Measurements from ENCODE around the gene TTYH3. TPM values are rescaled to one million over a fixed set of nuclear protein-coding genes. Genes with fewer than 3 reads are reported as not detected.

Gene TTYH3
- total RNA-seq, 1 donor from 2014 or later: 10.5 TPM

DNA sequence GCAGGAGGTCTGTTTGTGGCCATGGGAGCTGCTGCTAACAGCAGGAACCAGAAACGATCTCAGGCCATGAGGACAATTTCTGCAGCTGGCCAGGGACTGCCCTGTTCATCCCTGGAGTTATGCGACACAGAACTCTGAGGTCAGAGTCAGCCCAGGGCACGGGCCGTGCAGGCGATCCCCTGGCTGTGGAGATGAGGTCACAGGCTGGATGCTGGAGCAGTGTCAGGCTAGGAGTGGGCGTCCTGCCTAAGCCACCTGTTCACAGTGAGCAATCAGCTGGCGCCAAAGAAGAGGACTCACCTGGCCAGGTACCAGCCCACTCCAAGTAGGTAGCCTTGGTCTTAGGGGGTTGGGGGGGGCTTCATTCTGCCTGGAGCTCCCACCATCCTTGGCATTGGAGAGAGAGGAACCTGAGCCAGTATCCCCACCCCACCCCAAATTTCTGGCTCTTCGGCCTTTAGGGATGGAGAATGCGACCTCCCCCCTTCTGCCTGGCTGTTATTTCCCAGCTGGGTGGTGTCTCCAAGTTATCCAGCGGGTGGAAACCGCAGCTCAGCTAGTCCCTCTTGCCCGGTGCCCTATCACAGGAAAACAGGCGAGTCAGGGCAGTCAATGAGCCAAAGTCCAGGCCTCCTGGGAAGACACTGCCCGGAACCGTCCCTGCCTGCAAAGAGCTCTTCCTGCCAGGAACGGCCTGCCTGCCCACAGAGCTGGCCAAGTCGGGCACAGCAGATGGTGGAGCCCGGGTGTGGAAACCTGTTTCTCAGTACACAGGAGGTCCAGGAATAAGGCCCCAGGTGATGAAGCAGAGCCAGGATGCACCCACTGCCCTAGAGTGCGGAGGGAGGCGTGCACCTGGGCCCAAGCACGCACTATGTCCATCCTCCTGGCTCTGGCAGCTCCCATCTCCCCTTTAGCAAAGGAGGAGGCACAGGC is 1.8 kb upstream of the TTYH3 start:
- intact Hi-C loops (cut with micrococcal nuclease): no loop called here
- ATAC-seq: no peak
- no peak for DNase-seq

GRCh38 chr7:2632733-2633537 is 1.1 kb downstream of the TTYH3 start:
- intact Hi-C loops (cut with micrococcal nuclease): no loop called here
- DNase-seq (peak; percentile 79), ATAC-seq (peak; percentile 7)

DNA sequence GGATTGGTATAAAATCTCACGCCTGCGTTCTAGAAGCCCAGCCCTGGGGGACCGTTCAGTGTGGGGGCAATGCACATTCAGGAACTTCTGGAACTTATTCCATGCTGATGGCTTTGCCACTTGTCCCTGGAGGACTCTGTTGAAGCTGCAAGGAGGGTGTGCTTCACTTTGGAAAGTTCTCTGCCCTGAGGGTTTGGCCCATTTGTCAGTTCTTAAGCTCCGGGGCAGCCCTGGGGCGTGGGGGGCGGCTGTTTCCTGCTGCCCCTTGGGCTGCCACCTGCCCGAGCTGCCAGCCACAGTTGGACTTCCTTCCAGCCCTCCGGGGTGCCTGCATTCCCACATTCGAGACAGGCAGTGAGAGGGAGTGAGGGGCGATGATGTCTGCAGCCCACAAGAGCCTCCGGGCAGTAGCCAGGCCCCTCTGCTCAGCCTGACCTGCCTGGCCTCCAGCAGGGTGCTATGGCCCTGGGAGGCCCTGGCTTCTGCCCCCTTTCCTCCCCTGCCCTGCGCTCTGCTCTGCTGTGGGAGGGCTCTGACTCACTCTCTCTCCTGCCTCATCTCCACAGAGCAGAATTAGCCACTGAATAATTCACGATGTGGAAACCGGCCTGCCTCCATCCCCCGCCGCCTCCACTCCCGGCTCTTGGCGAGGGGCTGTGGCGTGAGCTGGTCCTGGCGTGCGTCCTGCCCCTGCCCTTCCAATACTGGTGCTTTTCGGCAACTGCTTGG is 1.9 kb downstream of the TTYH3 start:
- intact Hi-C loops (cut with micrococcal nuclease): no loop called here
- ATAC-seq (peak; percentile 2), DNase-seq (peak; percentile 60)

GRCh38 chr7:2634267-2635145 is 2.7 kb downstream of the TTYH3 start:
- DNase-seq (peak; percentile 26), ATAC-seq (no peak)
- intact Hi-C loops (cut with micrococcal nuclease): no loop called here

GRCh38 chr7:2635148-2635668 is 3.4 kb downstream of the TTYH3 start:
- ATAC-seq (no peak), DNase-seq (peak; percentile 38)
- intact Hi-C loops (cut with micrococcal nuclease): no loop called here

DNA sequence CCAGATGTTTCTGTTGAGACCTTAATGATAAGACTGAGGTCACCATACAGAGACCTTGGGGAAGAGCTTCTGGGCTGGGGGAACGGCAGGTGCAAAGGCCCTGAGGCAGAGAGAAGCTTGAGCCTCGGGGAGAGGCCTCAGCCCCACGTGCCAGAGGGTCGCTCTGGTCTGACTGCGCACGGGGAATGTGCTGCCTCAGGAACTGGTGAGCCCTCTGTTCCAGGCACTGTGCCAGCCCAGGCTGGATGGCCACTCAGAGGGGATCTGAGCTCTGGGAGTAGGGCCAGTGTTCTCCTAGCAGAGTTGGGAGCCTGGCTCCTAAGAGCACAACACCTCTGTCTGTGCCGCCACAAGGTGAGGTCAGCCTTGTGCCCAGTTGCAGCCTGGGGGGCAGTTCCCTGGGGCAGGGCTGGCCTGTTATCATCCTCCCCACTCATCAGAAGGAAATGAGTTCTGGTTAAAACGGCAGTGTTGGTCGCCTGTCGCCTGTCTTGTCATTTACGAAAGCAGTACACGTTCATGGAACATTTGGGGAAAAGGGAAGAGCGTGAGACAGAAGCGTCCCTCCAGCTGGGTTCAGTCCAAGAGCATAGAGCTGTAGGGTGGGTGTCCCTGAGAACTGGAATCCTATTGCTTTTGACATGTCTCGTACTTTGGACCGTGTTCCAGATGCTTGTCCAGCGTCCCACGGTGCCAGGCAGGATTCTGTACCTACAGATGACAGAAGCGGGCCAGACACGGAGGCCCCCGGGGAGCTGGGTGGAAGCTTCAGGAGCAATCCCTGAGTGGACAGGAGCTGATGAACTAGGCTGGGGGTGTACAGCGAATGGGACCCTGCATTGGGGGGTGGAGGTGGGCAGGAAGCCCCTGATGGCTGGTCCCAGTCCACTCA is 4.3 kb downstream of the TTYH3 start:
- intact Hi-C loops (cut with micrococcal nuclease): no loop called here
- DNase-seq (peak; percentile 84), ATAC-seq (peak; percentile 10)

GRCh38 chr7:2637066-2637471 is 5.3 kb downstream of the TTYH3 start:
- intact Hi-C loops (cut with micrococcal nuclease): no loop called here
- DNase-seq (no peak), ATAC-seq (no peak)

DNA sequence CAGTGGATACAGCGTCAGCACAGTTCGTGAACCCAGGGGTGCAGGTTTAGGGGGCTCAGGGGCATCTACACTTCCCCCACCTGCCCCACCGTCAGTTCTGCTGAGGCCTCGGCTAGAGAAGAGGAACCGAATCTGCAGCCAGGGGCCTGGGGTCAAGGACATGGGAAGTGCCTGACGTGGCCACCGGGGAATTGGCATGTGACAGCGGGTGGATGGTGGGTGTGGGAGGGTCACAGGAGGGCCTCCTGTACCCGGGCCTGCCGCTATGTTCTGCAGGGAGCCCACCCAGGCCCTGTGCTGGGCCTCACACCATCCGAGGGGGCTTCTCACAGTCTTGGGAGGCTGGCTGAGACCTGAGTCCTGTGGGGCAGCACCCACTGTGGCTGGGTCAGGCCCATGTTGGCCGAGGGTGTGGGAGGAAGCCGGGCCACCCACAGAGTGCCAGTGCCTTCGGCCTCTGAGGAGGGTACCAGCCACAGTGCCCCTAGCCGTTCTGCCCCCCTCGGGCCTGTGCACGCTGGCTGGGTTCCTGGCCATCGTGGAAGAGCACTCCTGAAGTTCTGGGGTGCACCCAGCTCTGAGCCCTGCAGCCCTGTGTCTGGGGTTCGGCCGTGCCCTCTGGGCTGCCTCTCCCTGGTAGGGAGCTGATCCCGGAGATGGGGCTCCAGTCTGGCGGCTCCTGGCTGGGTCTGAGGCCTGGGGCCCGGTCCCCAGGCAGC is 5.9 kb downstream of the TTYH3 start:
- peak; percentile 74 for DNase-seq
- intact Hi-C loops (cut with micrococcal nuclease): no loop called here
- ATAC-seq: peak; percentile 1

DNA sequence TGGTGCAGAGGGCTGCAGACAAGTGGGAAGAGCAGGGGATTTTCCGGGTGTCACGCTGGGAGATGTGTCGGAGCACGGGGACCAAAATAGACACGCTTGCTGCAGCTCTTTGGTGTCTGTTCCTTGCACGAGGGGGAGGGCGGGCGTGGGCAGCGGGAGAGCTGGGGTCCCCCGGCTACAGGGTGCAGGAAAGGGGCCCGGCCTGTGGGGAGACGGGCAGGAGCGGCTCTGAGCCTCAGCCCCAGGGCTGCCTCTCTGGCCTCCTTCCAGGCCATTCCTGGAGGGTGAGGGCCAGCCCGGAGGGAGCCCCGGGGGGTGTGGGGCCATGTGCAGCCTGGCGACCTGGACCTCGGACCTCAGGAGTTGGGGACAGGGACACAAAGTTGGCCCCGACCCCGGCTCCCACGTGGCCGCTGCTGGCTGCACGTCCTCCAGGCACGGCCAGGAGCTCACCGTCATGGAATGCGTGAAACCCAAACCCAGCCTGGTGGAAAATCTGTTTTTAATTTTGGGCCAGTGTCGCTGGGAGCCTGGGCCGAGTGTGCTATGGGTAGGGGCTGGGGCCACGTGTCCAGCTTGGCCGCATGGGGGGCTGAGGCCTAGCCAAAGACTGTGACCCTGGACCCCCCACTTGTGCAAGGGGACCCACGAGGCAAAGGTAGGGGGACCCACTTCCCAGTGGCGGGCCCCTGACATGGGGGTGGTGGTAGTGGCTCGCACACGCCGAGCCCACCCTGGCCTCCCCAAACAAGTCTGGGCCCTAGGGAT is 6.6 kb downstream of the TTYH3 start:
- ATAC-seq (peak; percentile 36), DNase-seq (peak; percentile 83)
- intact Hi-C loops (cut with micrococcal nuclease): no loop called here

GRCh38 chr7:2639181-2639681 is 7.4 kb downstream of the TTYH3 start:
- ATAC-seq (peak; percentile 7), DNase-seq (peak; percentile 68)
- intact Hi-C loops (cut with micrococcal nuclease): no loop called here

GRCh38 chr7:2639695-2640481 is 8.1 kb downstream of the TTYH3 start:
- DNase-seq (no peak), ATAC-seq (no peak)
- intact Hi-C loops (cut with micrococcal nuclease): no loop called here

GRCh38 chr7:2640482-2640830 is 8.7 kb downstream of the TTYH3 start:
- ATAC-seq (no peak), DNase-seq (no peak)
- intact Hi-C loops (cut with micrococcal nuclease): no loop called here

DNA sequence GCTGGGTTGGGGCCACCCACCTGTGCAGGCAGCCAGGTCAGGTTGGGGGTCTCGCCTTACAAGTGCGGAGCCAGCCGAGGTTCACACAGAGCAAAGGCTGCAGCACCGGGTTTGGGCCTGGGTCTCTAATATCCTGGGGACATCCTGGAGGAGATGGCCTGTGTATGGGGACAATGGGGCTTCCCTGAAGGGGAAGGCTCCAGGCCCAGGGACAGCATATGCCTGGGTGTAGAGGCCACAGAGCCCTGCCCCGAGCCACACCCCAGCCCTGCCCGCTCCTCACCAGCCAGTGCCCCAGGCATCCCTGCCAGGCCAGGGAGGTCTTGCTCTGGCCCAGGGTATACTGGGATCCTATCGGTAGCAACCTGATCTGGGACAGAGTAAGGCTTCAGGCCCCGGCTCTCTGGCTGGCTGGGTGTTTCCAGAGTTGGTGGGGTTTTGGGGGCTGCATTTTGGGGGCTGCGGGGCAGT is 9.1 kb downstream of the TTYH3 start:
- peak; percentile 1 for ATAC-seq

GRCh38 chr7:2641406-2642393 is 9.9 kb downstream of the TTYH3 start:
- DNase-seq (peak; percentile 95), ATAC-seq (peak; percentile 81)
- intact Hi-C loops (cut with micrococcal nuclease): no loop called here

More for the DNA sequence above, 9.1 kb downstream of the TTYH3 start:
- no peak for DNase-seq
- intact Hi-C loops (cut with micrococcal nuclease): no loop called here
